CD8-positive, alpha-beta memory T cell (primary cell): ENCODE data around the gene ETV6. TPM values are rescaled to one million over a fixed set of nuclear protein-coding genes. Genes with fewer than 3 reads are reported as not detected.

Experiments used
- CTCF ChIA-PET: fragments of 350-600 bp; sonication (Branson Sonifier 250); formaldehyde crosslinking; loops from one replicate; lab custom pipeline; 2021; ENCODE audit warnings: antibody characterized with exemption; lab: Charles Lee
- POLR2A ChIA-PET: fragments of 350-600 bp; sonication (Branson Sonifier 250); formaldehyde crosslinking; loops from one replicate; lab custom pipeline; 2021; ENCODE audit warnings: antibody characterized with exemption; lab: Charles Lee
- DNase-seq, 5 donors: peaks; one replicate each; pipeline versions ENCODE4 v3.0.0 to v3.0.0-alpha.2; 2020 to 2022; ENCODE audit warnings: mixed read lengths in 1 of 5
- H3K27ac ChIP-seq: one replicate; pipeline ENCODE4 v1.7.0; 2013; ENCODE audit warnings: low read depth, mild to moderate bottlenecking, low read length, moderate library complexity
- H3K27me3 ChIP-seq: 2 replicates; pipeline ENCODE4 v1.7.0; 2013; ENCODE audit warnings: low read length, mild to moderate bottlenecking; ENCODE audit not compliant: insufficient read depth, poor library complexity, severe bottlenecking
- H3K36me3 ChIP-seq: 2 replicates; pipeline ENCODE4 v1.7.0; 2013; ENCODE audit warnings: mild to moderate bottlenecking, low read length, moderate library complexity; ENCODE audit not compliant: insufficient read depth
- H3K4me1 ChIP-seq: 2 replicates; pipeline ENCODE4 v1.7.0; 2013; ENCODE audit warnings: mild to moderate bottlenecking, low read length, moderate library complexity; ENCODE audit not compliant: insufficient read depth
- H3K4me3 ChIP-seq: 2 replicates; pipeline ENCODE4 v1.7.0; 2013; ENCODE audit warnings: mild to moderate bottlenecking, low read length
- H3K9me3 ChIP-seq: 2 replicates; pipeline ENCODE4 v1.7.0; 2013; ENCODE audit warnings: mild to moderate bottlenecking, low read length
- H3K27ac Mint-ChIP-seq, 8 donors: one replicate each; pipeline ENCODE4 v1.8.0; 2020 to 2021; ENCODE audit warnings: mixed read lengths in 8 of 8, mild to moderate bottlenecking in 6 of 8, inconsistent platforms in 3 of 8, moderate library complexity in 3 of 8
- H3K27me3 Mint-ChIP-seq, 2 donors: one replicate each; pipeline ENCODE4 v1.8.0; 2020 to 2021; ENCODE audit warnings: mixed read lengths in 2 of 2, mild to moderate bottlenecking in 1 of 2, moderate library complexity in 1 of 2
- H3K36me3 Mint-ChIP-seq, 3 donors: one replicate each; pipeline ENCODE4 v1.8.0; 2020 to 2021; ENCODE audit warnings: mixed read lengths in 3 of 3, inconsistent platforms in 1 of 3, mild to moderate bottlenecking in 1 of 3
- H3K4me1 Mint-ChIP-seq, 3 donors: one replicate each; pipeline ENCODE4 v1.8.0; 2020 to 2021; ENCODE audit warnings: mixed read lengths in 3 of 3, inconsistent platforms in 1 of 3, mild to moderate bottlenecking in 1 of 3
- H3K4me3 Mint-ChIP-seq, 7 donors: one replicate each; pipeline ENCODE4 v1.8.0; 2020 to 2021; ENCODE audit warnings: mixed read lengths in 7 of 7, mild to moderate bottlenecking in 6 of 7, moderate library complexity in 4 of 7, inconsistent platforms in 2 of 7
- H3K9me3 Mint-ChIP-seq, 5 donors: one replicate each; pipeline ENCODE4 v1.8.0; 2020 to 2022; ENCODE audit warnings: mixed read lengths in 5 of 5, mild to moderate bottlenecking in 3 of 5, moderate library complexity in 2 of 5, inconsistent platforms in 1 of 5
- polyA plus RNA-seq: library from polyadenylated mRNA; unstranded; fragments of 300-500 nt; fragmentation: Illumina TruSeq; gene quantifications from one replicate; pipeline ENCODE4 v1.2.3, GENCODE V29; 2021
- total RNA-seq, 2 experiments: library from RNA; stranded (reverse); gene quantifications; one replicate each; pipeline ENCODE4 v1.2.3, GENCODE V29; 2021

ETV6 gene
- total and polyA plus RNA-seq, 3 experiments from 2014 or later = 6.0 to 51.5 (median 49.3) TPM

DNA sequence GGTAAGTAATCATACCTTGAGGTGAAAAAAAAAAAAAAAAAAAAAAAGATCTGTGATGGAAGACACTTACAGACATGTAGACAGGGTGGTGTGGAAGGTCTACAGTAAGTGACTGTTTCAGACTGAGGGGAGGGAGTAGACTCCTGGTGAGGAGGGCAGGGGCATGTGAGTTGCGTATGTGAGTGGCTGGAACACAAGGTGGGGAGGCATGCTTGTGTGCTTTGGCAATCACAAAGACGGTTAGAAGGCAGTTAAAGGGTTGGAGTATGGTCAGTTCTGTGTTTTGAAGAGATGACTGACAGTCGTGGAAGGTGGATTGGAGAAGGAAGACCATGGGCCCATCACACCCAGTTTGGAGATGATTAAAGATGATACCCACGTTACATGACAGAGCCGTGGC, 65.2 kb downstream of the ETV6 start:
- no peaks in the 10 kb centered on the region for H3K4me1 ChIP-seq
- H3K4me3 ChIP-seq = no peak overlapping the region
- H3K4me1 Mint-ChIP-seq = peaks cover 12 to 50% (median 36%) of the 10 kb centered on the region in 3 donors
- H3K9me3 ChIP-seq = no peaks in the 10 kb centered on the region
- H3K4me3 Mint-ChIP-seq = no peak overlapping the region
- H3K36me3 ChIP-seq = no peaks in the 10 kb centered on the region
- POLR2A ChIA-PET = no interaction called here
- H3K36me3 Mint-ChIP-seq = peaks cover 3 to 25% (median 24%) of the 10 kb centered on the region in 3 donors
- H3K27ac Mint-ChIP-seq = peak overlapping the region in 1 of 8 donors; percentile 21
- no peaks in the 10 kb centered on the region for H3K9me3 Mint-ChIP-seq
- no peak for DNase-seq
- H3K27me3 Mint-ChIP-seq = no peaks in the 10 kb centered on the region
- H3K27me3 ChIP-seq = no peaks in the 10 kb centered on the region
- no peak overlapping the region for H3K27ac ChIP-seq
- CTCF ChIA-PET = no interaction called here

DNA sequence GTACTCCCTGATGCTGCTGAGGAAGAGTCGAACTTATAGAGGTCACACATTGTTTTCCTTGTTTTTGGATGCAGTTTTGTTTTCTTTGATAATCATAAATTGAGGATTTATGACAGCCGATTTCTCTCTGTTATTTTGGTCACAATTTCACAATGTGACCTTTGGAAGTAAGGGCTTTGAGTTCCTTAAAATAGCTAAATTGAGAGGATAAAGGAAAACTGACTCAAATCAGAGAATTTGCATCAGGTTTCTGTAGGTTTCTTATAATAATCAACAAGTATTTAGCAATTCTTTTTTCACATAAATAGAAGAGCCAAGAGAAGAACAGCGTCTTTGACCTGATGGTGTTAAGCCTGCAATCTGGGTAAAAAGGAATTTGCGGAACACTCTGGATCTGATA, 66.1 kb downstream of the ETV6 start:
- ChIA-PET CTCF (interaction anchor here (0.7 kb wide), 1 partner anchor 37 kb away, joined by 4 read pairs; no protein-coding TSS in a partner anchor), POLR2A (no interaction called here)
- H3K36me3 Mint-ChIP-seq = peaks cover 3 to 25% (median 24%) of the 10 kb centered on the region in 3 donors
- H3K27me3 Mint-ChIP-seq = no peaks in the 10 kb centered on the region
- no peaks in the 10 kb centered on the region for H3K9me3 ChIP-seq
- no peaks in the 10 kb centered on the region for H3K4me1 ChIP-seq
- H3K27ac Mint-ChIP-seq = peak overlapping the region in 2 of 8 donors; percentile 12 to 59
- peaks cover 16 to 50% (median 41%) of the 10 kb centered on the region in 3 donors for H3K4me1 Mint-ChIP-seq
- no peak overlapping the region for H3K27ac ChIP-seq
- no peaks in the 10 kb centered on the region for H3K9me3 Mint-ChIP-seq
- no peaks in the 10 kb centered on the region for H3K27me3 ChIP-seq
- no peak overlapping the region for H3K4me3 Mint-ChIP-seq
- DNase-seq = no peak
- no peaks in the 10 kb centered on the region for H3K36me3 ChIP-seq
- H3K4me3 ChIP-seq = no peak overlapping the region

DNA sequence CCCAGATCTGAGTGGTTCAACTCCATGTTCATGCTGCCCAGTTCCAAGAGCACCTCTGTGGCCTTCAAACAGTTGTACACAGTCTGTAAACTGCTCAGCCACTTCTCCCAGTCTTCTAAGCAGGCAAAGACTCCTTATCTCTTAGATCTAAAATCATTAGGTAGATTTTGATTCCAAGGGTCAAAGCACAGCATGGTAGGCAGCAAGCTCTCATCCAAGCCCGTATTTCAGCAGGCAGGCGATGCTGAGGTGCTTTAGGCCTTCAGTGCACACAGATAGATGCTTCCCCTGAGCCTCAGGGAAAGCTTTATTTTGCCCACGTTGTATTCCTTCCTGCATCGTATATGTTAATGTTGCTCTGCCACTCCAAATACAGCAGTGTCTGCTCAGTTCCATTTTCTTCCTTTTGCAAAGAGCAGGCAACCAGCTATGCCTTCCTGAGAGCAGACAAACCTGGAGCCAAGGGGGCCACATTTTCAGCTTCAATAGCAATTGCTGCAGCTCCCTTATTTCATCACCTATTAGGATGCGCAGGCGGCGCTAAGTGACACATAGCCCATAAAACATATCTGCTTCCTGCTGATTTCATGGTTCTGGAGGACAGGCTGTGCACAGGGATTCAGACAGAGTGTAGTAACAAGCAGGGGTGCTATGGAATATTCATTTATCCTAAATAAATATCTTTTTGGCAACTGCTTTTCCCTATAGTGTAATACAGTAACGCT, 67.5 kb downstream of the ETV6 start:
- ChIA-PET CTCF (no interaction called here), POLR2A (no interaction called here)
- no peaks in the 10 kb centered on the region for H3K36me3 ChIP-seq
- DNase-seq = no peak
- Mint-ChIP-seq H3K4me3 (no peak overlapping the region), H3K27ac (peak overlapping the region in 2 of 8 donors; percentile 13 to 70), H3K36me3 (peaks cover 3 to 25% (median 18%) of the 10 kb centered on the region in 3 donors), H3K4me1 (peaks cover 18 to 59% (median 39%) of the 10 kb centered on the region in 3 donors), H3K9me3 (no peaks in the 10 kb centered on the region), H3K27me3 (no peaks in the 10 kb centered on the region)
- H3K4me3 ChIP-seq = no peak overlapping the region
- no peaks in the 10 kb centered on the region for H3K27me3 ChIP-seq
- no peaks in the 10 kb centered on the region for H3K9me3 ChIP-seq
- no peaks in the 10 kb centered on the region for H3K4me1 ChIP-seq
- no peak overlapping the region for H3K27ac ChIP-seq

- H3K36me3 ChIP-seq = no peaks in the 10 kb centered on the region
- Mint-ChIP-seq H3K36me3 (peaks cover 3 to 25% (median 16%) of the 10 kb centered on the region in 3 donors), H3K4me3 (no peak overlapping the region), H3K9me3 (no peaks in the 10 kb centered on the region), H3K4me1 (peaks cover 20 to 62% (median 36%) of the 10 kb centered on the region in 3 donors), H3K27ac (no peak overlapping the region), H3K27me3 (no peaks in the 10 kb centered on the region)
- no peak for DNase-seq
- no peaks in the 10 kb centered on the region for H3K4me1 ChIP-seq
- ChIA-PET CTCF (no interaction called here), POLR2A (no interaction called here)
- H3K9me3 ChIP-seq = no peaks in the 10 kb centered on the region
- H3K27ac ChIP-seq = no peak overlapping the region
- no peak overlapping the region for H3K4me3 ChIP-seq
- no peaks in the 10 kb centered on the region for H3K27me3 ChIP-seq
These were observed 68.1 kb downstream of the ETV6 start for GRCh38 chr12:11717519-11717961.

- H3K9me3 Mint-ChIP-seq = no peaks in the 10 kb centered on the region
- Histone ChIP-seq H3K36me3 (no peaks in the 10 kb centered on the region), H3K9me3 (no peaks in the 10 kb centered on the region), H3K27me3 (no peaks in the 10 kb centered on the region), H3K27ac (no peak overlapping the region), H3K4me1 (no peaks in the 10 kb centered on the region), H3K4me3 (no peak overlapping the region)
- H3K4me3 Mint-ChIP-seq = no peak overlapping the region
- no peak overlapping the region for H3K27ac Mint-ChIP-seq
- H3K27me3 Mint-ChIP-seq = no peaks in the 10 kb centered on the region
- POLR2A ChIA-PET = no interaction called here
- CTCF ChIA-PET = no interaction called here
- H3K36me3 Mint-ChIP-seq = peaks cover 3 to 23% (median 16%) of the 10 kb centered on the region in 3 donors
- DNase-seq = no peak
- peaks cover 20 to 58% (median 34%) of the 10 kb centered on the region in 3 donors for H3K4me1 Mint-ChIP-seq
These were observed 68.6 kb downstream of the ETV6 start for GRCh38 chr12:11718105-11718504.

- no peaks in the 10 kb centered on the region for H3K9me3 Mint-ChIP-seq
- H3K27me3 Mint-ChIP-seq = no peaks in the 10 kb centered on the region
- H3K4me3 ChIP-seq = no peak overlapping the region
- H3K27ac Mint-ChIP-seq = peak overlapping the region in 1 of 8 donors; percentile 8
- POLR2A ChIA-PET = no interaction called here
- H3K27me3 ChIP-seq = no peaks in the 10 kb centered on the region
- H3K27ac ChIP-seq = no peak overlapping the region
- H3K4me3 Mint-ChIP-seq = no peak overlapping the region
- CTCF ChIA-PET = no interaction called here
- H3K4me1 Mint-ChIP-seq = peaks cover 19 to 55% (median 39%) of the 10 kb centered on the region in 3 donors
- DNase-seq = no peak
- H3K36me3 Mint-ChIP-seq = peaks cover 3 to 23% (median 13%) of the 10 kb centered on the region in 3 donors
- H3K36me3 ChIP-seq = no peaks in the 10 kb centered on the region
- H3K9me3 ChIP-seq = no peaks in the 10 kb centered on the region
- H3K4me1 ChIP-seq = no peaks in the 10 kb centered on the region
These were observed 69.3 kb downstream of the ETV6 start for GRCh38 chr12:11718768-11719253.

GRCh38 chr12:11719678-11720099, 70.2 kb downstream of the ETV6 start:
- ChIA-PET CTCF (no interaction called here), POLR2A (no interaction called here)
- H3K36me3 ChIP-seq = no peaks in the 10 kb centered on the region
- H3K27ac ChIP-seq = no peak overlapping the region
- DNase-seq = no peak
- H3K9me3 Mint-ChIP-seq = no peaks in the 10 kb centered on the region
- peak overlapping the region in 2 of 8 donors; percentile 2 to 11 for H3K27ac Mint-ChIP-seq
- H3K4me3 Mint-ChIP-seq = peak overlapping the region in 2 of 7 donors; percentile 6 to 29
- H3K27me3 Mint-ChIP-seq = no peaks in the 10 kb centered on the region
- H3K9me3 ChIP-seq = no peaks in the 10 kb centered on the region
- H3K27me3 ChIP-seq = no peaks in the 10 kb centered on the region
- no peaks in the 10 kb centered on the region for H3K4me1 ChIP-seq
- H3K4me1 Mint-ChIP-seq = peaks cover 17 to 53% (median 39%) of the 10 kb centered on the region in 3 donors
- peaks cover under 1 to 15% (median 9%) of the 10 kb centered on the region in 3 donors for H3K36me3 Mint-ChIP-seq
- no peak overlapping the region for H3K4me3 ChIP-seq

DNA sequence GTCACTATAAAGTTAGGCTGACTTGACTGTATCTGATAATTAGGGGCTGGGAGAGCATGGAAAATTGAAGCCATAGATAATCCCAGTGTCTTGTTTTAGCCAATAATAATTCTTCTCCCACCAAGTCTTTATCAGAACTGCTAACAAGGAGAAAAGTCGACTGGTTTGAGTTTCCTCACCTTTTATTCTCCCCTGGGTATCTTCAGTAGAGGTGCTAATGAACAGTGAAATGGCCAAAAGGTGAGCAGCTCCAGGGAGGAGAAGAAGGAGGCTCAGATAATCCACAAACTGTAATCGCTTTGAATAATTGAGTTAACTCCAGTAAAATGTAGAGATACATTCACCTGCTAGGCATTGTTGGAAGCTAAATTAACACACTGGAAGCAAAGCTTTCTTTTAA, 72.6 kb downstream of the ETV6 start:
- Histone ChIP-seq H3K4me1 (peaks cover 11% of the 10 kb centered on the region), H3K9me3 (no peaks in the 10 kb centered on the region), H3K4me3 (no peak overlapping the region), H3K36me3 (no peaks in the 10 kb centered on the region), H3K27ac (no peak overlapping the region), H3K27me3 (no peaks in the 10 kb centered on the region)
- POLR2A ChIA-PET = no interaction called here
- CTCF ChIA-PET = no interaction called here
- H3K36me3 Mint-ChIP-seq = peaks cover 3 to 6% (median 5%) of the 10 kb centered on the region in 3 donors
- no peak overlapping the region for H3K27ac Mint-ChIP-seq
- no peak for DNase-seq
- H3K4me1 Mint-ChIP-seq = peaks cover 24 to 62% (median 50%) of the 10 kb centered on the region in 3 donors
- H3K27me3 Mint-ChIP-seq = peaks cover 0 to 1% of the 10 kb centered on the region in 2 donors
- H3K4me3 Mint-ChIP-seq = no peak overlapping the region
- H3K9me3 Mint-ChIP-seq = peaks cover 0 to 2% (median 0%) of the 10 kb centered on the region in 5 donors
